ENCODE measurements around the gene BAG1. TPM values are rescaled to one million over a fixed set of nuclear protein-coding genes. Genes with fewer than 3 reads are reported as not detected.

Gene BAG1
- total and polyA plus RNA-seq, 2 experiments from 2014 or later: 44.7 to 55.4 TPM

DNA sequence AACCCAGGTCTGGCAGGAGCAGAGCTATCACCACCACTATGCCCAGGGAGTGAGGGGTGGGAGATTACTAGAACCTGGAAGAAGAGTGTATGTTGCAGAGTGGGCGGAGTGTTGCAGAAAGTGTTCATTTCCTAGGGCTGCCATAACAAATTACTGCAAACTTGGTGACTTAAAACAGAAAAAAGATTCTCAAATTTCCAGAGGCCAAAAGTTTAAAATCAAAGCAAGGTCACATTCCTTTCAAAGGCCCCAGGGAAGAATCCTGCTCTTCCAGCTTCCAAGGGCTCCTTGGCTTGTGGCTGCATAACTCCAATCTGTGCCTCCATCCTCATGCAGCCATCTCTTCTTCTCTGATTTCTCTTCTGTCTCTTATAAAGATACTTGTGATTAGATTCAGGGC is 55.1 kb downstream of the BAG1 start (continued):
- TF ChIP-seq, protein P1, sequence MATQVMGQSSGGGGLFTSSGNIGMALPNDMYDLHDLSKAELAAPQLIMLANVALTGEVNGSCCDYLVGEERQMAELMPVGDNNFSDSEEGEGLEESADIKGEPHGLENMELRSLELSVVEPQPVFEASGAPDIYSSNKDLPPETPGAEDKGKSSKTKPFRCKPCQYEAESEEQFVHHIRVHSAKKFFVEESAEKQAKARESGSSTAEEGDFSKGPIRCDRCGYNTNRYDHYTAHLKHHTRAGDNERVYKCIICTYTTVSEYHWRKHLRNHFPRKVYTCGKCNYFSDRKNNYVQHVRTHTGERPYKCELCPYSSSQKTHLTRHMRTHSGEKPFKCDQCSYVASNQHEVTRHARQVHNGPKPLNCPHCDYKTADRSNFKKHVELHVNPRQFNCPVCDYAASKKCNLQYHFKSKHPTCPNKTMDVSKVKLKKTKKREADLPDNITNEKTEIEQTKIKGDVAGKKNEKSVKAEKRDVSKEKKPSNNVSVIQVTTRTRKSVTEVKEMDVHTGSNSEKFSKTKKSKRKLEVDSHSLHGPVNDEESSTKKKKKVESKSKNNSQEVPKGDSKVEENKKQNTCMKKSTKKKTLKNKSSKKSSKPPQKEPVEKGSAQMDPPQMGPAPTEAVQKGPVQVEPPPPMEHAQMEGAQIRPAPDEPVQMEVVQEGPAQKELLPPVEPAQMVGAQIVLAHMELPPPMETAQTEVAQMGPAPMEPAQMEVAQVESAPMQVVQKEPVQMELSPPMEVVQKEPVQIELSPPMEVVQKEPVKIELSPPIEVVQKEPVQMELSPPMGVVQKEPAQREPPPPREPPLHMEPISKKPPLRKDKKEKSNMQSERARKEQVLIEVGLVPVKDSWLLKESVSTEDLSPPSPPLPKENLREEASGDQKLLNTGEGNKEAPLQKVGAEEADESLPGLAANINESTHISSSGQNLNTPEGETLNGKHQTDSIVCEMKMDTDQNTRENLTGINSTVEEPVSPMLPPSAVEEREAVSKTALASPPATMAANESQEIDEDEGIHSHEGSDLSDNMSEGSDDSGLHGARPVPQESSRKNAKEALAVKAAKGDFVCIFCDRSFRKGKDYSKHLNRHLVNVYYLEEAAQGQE (IDR thresholded peaks at IDR 0.05; ENCODE audit: unreplicated experiment): no peak
- TF ChIP-seq CREB1 (CRISPR knock-in tag; IDR thresholded peaks at IDR 0.05; ENCODE audit: low read depth) (no peak), JUNB (IDR thresholded peaks at IDR 0.05; ENCODE audit: unreplicated experiment) (no peak), ZNF114 (CRISPR knock-in tag; IDR thresholded peaks at IDR 0.05) (no peak), STAT1 (IDR thresholded peaks at IDR 0.05; ENCODE audit: unreplicated experiment) (no peak), NANOG (IDR thresholded peaks at IDR 0.05; ENCODE audit: borderline replicate concordance) (no peak)
- TF ChIP-seq, protein P2, sequence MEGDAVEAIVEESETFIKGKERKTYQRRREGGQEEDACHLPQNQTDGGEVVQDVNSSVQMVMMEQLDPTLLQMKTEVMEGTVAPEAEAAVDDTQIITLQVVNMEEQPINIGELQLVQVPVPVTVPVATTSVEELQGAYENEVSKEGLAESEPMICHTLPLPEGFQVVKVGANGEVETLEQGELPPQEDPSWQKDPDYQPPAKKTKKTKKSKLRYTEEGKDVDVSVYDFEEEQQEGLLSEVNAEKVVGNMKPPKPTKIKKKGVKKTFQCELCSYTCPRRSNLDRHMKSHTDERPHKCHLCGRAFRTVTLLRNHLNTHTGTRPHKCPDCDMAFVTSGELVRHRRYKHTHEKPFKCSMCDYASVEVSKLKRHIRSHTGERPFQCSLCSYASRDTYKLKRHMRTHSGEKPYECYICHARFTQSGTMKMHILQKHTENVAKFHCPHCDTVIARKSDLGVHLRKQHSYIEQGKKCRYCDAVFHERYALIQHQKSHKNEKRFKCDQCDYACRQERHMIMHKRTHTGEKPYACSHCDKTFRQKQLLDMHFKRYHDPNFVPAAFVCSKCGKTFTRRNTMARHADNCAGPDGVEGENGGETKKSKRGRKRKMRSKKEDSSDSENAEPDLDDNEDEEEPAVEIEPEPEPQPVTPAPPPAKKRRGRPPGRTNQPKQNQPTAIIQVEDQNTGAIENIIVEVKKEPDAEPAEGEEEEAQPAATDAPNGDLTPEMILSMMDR (conservative IDR thresholded peaks at IDR 0.05; ENCODE audit: low read depth in 2 of 2): no peak

DNA sequence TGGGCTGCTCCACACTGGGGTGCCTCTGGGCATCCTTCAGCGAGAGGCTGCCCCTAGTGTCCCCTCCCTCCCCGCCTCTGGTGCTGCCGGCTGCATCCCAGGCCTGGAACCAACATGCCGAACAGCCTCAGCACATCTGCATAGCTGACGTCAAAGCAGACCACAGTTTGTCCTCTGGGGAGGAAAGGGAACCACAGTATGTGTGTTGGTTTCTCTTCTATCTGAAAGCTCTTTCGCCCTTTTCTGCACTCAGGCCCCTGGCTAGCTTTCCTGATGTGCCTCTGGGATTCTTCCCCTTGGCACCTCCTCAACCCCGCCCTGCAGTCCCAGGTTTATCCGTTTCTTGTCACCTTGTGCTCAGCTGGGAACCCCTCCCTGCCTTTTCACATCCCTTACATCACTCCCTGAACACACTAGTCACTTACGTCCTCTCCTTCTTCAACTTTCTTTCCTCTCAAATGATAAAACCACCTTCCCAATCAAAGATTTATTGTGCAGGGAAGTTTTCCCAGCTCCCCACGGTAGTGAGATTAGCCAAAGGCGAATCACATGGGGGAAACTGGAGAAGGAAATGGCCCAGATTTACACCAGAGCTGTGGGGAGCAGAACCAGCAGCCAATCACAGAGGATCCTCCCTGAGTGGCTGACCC is 61.8 kb downstream of the BAG1 start:
- H3K27ac ChIP-seq (ENCODE audit: low read depth): no peak overlapping the region
- H3K4me2 ChIP-seq: no peak overlapping the region
- peak overlapping the region; percentile 94 for H2AFZ ChIP-seq
- Mint-ChIP-seq H3K36me3 (ENCODE audit: low read depth) (no peaks in the 10 kb centered on the region), H3K4me3 (no peak overlapping the region), H3K27me3 (ENCODE audit: insufficient read depth, low read depth, poor library complexity) (peaks cover 2% of the 10 kb centered on the region), H3K4me1 (peaks cover 6% of the 10 kb centered on the region; the same call in 2 of the 3 replicates), H3K27ac (no peak overlapping the region), H3K9me3 (no peaks in the 10 kb centered on the region)
- H3K79me2 ChIP-seq (replicated peaks; ENCODE audit: insufficient read depth): no peaks in the 10 kb centered on the region
- H3K9me2 ChIP-seq (ENCODE audit: insufficient read depth): peaks cover 6% of the 10 kb centered on the region; the same call in 1 of the 2 replicates
- no peaks in the 10 kb centered on the region for H3K36me3 ChIP-seq (ENCODE audit: insufficient read depth)
- ATAC-seq: peak; percentile 93
- H3K27me3 ChIP-seq (ENCODE audit: insufficient read depth): no peaks in the 10 kb centered on the region
- no peak overlapping the region for H3K4me3 ChIP-seq
- H3F3A ChIP-seq (replicated peaks; ENCODE audit: low read depth): no peaks in the 10 kb centered on the region
- DNase-seq (ENCODE audit: low spot score): peak; percentile 53
- H4K20me1 ChIP-seq (replicated peaks; ENCODE audit: insufficient read depth): no peaks in the 10 kb centered on the region
- no peaks in the 10 kb centered on the region; the same call in 1 of the 2 replicates for H3K4me1 ChIP-seq (ENCODE audit: insufficient read depth)
- TF ChIP-seq STAT1 (IDR thresholded peaks at IDR 0.05; ENCODE audit: unreplicated experiment) (no peak), POLR2AphosphoS5 (IDR thresholded peaks at IDR 0.05; ENCODE audit: low read depth) (no peak), NANOG (IDR thresholded peaks at IDR 0.05; ENCODE audit: borderline replicate concordance) (no peak), ZNF114 (CRISPR knock-in tag; IDR thresholded peaks at IDR 0.05) (no peak), JUNB (IDR thresholded peaks at IDR 0.05; ENCODE audit: unreplicated experiment) (no peak), ZNF331 (CRISPR knock-in tag; IDR thresholded peaks at IDR 0.05; ENCODE audit: low read depth) (no peak)
- TF ChIP-seq, protein P1 (IDR thresholded peaks at IDR 0.05; ENCODE audit: unreplicated experiment): no peak
- TF ChIP-seq, protein P2 (conservative IDR thresholded peaks at IDR 0.05; ENCODE audit: low read depth in 2 of 2): 0 out of 4 replicates have a peak, but pooled peaks of 1 of the 2 experiments have one; percentile 5
